Activated CD8-positive, alpha-beta memory T cell treated with anti-CD3 and anti-CD28 coated beads, Interleukin-2, amount 50 U/mL, for 4 hours (primary cell): Measurements from ENCODE around the gene ENAH.
"Not testable (repeated sequence)": the region's sequence is repeated elsewhere in the genome, so short reads cannot be mapped to it uniquely, and the experiment has no call there.

Experiments used
- DNase-seq: peaks from one replicate; pipeline ENCODE4 v3.0.0-alpha.2; 2020

The ENAH gene

DNA sequence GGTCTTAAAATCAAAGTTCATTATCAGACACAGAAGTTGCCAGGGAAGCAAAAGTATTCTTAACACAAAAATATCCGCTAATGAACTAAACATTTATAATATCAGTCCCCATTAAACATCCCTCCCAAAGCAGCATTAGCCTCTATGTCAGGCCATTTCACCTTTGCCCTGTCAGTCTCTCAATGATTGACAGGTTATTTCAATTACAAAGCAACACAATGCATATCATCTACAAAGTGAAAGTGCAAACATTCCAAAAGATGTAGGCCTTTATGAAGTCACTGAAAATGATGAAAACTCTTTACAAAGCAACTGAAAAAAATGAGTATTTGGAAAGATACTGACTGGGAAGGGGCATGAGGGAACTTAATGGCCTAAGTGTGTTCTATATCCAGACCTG, 14.1 kb downstream of the ENAH start:
- DNase-seq = no peak

DNA sequence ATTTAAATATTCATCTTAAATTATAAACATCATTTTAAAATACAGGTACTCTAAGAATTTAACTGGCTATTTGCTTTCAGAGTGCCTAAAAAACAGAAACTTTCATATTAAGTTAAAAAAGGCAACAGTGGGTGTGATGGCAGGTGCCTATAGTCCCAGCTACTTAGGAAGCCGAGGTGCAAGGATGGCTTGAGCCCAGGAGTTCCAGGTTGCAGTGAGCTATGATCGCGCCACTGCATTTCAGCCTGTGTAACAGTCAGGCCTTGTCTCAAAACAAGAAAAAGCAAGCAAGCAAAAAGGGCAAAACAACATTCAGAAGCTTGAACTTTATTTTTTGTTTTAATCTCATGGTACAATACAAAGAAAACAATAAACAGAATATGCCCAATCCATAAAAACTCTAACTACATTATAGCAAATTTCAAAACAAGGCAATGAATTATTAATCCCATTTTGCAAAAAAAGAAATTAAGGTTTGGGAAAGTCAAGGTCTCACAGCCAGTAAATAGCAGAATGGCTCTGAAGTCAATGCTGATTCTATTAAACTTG, 15.2 kb downstream of the ENAH start:
- DNase-seq = no peak

DNA sequence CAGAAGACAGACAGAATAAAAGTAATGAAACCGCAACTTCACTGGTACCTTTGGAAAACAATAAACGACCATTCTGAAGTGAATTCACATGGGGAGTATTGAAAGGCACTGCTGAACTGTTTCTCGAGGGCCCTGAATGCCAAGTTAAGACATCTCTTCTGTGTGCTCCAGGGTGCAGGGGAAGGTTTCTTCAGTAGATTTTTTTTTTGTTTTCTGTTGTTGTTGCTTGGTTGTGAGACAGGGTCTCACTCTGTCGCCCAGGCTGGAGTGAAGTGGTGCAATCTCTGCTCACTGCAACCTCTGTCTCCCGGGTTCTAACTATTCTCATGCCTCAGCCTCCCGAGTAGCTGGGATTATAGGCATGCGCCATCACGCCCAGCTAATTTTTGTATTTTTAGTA, 15.9 kb downstream of the ENAH start:
- DNase-seq = not testable (repeated sequence)

DNA sequence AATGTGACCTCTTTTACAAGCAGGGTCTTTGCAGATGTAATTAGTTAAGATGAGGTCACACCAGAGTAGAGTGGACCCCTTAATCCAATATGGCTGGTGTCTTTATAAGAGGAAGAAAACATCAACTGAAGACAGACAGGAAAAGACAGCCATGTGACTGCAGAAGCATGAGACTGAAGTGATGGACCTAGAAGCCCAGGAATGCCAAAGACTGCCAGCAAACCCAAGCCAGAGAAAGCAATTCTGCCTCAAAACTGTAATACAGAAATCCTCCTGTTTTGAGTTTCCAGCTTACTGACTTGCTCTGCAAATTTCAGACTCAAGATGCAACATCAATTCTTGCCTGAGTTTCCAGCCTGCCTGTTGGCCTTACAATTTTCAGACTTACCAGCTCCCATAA, 17.3 kb downstream of the ENAH start:
- no peak for DNase-seq

DNA sequence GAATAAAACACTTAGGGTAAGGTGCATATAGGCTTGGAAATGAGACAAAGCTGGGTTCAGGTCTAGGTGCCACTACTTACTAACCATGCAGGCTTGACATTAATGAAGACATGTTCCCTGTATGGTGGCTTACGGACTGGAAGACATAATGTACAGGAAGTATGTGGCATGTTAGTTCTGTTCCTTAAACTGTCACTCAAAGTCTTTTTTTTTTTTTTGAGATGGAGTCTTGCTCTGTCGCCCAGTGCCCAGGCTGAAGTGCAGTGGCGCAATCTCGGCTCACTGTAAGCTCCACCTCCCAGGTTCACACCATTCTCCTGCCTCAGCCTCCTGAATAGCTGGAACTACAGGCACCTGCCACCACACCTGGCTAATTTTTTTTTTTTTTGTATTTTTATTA, 20.1 kb downstream of the ENAH start:
- not testable (repeated sequence) for DNase-seq

DNA sequence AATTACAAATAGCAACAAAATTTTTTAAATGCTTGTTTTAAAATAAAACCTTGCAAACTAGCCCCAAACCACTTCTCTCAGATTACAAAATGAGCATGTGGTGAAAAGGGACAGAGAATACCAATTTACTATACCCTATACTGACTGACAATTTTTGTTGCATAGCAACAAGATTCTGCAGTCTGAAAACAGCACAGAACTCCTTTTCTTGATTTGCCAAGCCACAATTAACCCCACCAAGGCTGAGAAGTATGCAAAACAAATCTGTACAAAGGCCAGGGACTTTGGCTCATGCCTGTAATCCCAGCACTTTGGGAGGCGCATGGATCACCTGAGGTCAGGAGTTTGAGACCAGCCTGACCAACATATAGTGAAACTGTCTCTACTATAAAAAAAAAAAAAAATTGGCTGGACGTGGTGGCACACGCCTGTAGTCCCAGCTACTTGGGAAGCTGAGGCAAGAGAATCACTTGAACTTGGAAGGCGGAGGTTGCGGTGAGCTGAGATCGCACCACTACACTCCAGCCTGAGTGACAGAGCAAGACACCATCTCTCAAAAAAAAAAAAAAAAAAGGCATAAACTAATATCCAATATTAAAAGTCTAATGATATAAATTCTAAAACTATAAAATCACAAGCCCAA, 21.8 kb downstream of the ENAH start:
- no peak for DNase-seq

DNA sequence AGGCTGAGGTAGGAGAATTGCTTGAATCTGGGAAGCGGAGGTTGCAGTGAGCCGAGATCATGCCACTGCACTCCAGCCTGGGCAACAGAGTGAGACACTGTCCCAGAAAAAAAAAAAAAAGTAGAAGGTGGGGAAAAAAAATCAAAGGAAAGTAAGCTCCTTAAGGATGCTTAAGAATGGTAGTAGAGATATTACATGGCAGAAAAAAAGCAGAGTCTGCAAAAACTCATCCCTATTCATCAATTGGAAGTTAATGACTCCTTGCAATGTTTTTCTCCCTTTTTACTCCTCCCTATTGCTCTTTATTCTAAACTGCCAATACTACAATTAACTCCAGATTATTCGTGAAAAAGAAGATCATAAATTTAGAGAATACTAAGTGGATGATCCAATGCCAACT, 23.4 kb downstream of the ENAH start:
- no peak for DNase-seq

DNA sequence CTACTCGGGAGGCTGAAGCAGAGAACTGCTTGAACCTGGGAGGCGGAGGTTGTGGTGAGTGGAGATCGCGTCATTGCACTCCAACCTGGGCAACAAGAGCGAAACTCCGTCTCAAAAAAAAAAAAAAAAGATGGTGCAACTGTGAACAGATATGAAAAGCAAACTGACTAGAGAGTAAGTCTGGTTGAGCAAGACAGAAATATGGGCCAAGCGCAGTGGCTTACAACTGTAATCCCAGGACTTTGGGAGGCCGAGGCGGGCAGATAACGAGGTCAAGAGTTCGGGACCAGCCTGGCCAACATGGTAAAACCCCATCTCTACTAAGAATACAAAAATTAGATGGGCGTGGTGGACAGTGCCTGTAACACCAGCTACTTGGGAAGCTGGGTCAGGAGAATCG, 24.1 kb downstream of the ENAH start:
- DNase-seq = not testable (repeated sequence)

DNA sequence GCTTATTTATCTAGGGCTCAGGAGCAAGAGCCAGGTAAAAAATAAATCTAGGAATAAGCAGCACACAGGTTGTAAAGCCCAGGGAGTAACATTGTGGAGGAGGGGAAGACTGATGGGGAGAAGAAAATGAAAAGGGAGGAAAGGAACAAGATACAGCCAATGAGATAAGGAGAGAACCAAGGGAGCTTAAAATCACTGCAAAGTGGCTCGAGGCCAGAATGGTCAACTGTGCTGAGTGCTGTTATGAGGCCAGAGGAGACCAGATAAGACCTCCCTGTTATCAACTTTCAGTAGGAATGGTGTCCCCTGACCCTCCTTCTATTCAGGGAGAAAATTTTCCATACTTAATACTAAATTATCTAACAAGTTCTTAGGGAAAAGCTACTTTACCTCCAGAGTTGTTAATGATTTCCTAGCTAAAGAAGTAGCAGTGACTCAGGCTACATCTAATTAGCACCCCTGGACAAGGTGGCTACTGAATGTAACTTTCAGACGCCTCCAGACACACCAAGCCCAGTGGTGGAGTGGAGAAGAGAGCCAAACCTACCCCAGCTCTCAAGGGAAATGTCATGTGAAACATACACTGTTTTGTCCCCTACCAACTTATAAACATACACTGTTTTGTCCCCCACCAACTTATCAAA, 25.5 kb downstream of the ENAH start:
- DNase-seq = no peak

DNA sequence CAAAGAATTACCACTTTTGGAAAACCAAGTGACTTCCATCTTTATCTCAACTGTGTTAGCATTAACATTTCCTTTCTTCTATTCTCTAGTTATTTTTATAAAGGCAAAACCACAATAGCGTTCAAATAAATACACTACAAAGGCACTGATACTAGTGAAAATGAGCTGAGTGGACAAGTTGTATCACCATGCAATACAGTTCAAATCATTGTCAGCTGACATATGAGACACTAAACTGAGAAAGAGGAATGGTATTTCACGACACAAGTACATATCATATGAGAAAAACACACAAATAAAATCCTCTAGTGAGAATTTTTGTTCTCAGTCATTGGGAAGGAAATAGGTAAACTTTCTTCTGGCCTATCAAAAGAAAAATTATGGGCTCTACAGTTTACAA, 26.2 kb downstream of the ENAH start:
- DNase-seq = no peak

DNA sequence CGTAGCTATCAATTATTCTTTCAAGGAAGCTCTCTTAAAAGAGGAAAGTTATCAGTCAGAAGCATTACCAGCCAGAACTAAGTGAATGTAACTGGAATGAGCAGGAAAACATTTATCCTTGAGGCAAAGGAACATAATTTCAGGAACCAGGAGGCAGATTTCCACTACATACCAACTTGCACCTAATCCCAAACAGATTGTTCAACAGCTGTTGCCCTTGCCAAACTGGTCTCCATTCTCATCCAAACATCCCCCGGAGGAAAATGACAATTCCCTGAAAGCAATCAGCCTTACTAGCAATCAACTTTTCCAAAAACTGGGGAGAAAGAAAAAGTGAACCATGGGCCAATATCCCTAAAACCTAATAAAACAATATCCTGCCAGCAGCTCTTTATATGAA, 35.0 kb downstream of the ENAH start:
- DNase-seq = no peak

DNA sequence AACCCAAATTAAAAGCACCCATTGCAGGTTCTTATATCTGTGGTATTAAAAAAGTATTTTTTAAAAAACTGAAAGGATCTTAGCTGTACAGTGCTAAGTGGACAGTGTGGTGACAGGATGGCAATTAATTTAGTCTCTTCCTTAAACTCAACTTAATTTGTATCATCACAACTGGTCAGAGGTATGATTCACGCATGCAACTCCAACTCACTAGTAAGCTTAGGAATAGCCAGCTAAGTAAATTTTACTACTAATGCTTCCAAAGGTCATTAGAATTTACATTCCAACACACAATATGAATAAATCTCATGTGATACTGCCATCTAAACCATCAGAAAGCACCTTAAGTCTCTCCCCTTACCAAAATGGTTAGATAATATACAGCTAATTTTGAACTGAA, 35.4 kb downstream of the ENAH start:
- DNase-seq = no peak

DNA sequence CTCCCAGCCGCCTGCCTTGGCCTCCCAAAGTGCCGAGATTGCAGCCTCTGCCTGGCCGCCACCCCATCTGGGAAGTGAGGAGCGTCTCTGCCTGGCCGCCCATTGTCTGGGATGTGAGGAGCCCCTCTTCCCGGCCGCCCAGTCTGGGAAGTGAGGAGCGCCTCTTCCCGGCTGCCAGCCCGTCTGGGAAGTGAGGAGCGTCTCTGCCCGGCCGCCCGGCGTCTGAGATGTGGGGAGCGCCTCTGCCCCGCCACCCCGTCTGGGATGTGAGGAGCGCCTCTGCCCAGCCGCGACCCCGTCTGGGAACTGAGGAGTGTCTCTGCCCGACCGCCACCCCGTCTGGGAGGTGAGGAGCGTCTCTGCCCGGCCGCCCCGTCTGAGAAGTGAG, 37.5 kb downstream of the ENAH start:
- not testable (repeated sequence) for DNase-seq

DNA sequence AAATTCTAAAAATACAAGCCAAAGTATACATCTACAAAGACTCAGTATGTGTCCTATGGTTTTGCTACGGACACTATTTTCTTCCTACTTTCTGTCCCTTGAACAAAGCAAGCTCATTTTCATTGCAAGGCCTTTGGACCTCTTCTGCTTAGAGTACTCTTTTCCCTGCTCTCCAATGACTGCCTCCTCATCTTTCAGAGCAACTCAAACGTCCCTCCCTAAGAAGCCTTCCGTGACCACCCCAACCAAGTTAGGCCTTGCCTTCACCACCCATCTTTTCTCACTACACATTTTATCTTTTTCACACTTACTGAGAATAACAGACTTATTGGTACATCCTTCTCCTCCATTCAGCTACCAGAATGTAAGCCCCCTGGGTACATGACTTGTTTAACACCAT, 39.9 kb downstream of the ENAH start:
- no peak for DNase-seq

DNA sequence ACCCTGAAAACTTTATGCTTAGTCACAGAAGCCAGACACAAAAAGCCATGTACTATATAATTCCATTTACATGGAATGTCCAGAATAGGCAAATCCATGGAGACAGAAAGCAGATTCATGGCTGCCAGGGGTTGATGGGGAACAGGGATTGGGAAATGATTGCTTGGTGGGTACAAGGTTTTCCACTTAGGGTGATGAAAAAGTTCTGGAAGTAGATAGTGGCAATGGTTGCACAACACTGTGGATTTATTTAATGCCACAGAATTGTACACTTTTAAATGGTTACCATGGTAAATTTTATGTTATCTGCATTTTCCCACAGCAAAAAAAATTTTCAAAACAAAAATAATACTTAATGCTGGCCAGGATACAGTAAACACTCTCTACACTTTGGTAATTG, 40.6 kb downstream of the ENAH start:
- no peak for DNase-seq

DNA sequence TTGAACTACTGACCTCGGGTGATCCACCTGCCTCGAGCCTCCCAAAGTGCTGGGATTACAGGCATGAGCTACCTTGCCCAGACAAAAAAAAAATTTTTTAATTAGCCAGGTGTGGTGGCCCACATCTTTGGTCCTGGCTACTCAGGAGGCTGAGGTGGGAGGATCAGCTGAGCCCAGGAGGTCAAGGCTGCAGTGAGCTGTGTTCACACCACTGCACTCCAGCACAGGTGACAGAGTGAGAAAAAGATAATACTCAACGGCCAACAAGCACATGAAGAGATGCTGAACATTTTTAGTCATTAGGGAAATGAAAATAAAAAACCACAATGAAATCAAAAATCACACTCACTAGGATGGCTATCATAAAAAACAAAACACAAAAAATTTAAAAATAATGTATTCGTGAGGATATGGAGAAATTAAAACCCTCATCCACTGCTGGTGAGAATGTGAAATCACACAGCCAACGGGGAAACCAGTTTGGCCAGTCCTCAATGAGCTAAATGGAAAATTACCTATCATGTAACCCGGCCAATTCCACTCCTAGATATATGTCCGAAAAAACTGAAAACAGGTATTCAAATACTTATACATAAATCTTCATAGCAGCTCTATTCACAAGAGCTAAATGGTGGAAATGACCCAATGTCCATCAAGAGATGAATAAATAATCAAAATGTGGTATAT, 41.2 kb downstream of the ENAH start:
- no peak for DNase-seq

DNA sequence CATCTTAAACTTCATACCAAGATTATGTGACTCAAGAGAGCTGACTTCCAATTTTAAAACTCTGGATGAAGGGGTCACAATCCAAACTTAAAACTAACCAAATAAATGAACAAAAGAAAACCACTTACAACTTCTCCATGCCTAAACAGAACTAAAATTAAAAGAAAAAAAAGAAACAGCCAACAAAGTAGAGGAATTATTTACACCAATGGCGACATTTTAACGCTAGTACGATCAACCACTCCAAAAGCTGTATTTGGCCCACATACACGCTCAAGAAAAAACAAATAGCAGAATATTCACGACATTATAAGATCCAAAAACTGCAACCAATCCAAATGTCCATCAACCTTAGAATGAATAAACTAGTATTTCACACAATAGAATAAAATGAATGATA, 42.4 kb downstream of the ENAH start:
- DNase-seq = no peak

DNA sequence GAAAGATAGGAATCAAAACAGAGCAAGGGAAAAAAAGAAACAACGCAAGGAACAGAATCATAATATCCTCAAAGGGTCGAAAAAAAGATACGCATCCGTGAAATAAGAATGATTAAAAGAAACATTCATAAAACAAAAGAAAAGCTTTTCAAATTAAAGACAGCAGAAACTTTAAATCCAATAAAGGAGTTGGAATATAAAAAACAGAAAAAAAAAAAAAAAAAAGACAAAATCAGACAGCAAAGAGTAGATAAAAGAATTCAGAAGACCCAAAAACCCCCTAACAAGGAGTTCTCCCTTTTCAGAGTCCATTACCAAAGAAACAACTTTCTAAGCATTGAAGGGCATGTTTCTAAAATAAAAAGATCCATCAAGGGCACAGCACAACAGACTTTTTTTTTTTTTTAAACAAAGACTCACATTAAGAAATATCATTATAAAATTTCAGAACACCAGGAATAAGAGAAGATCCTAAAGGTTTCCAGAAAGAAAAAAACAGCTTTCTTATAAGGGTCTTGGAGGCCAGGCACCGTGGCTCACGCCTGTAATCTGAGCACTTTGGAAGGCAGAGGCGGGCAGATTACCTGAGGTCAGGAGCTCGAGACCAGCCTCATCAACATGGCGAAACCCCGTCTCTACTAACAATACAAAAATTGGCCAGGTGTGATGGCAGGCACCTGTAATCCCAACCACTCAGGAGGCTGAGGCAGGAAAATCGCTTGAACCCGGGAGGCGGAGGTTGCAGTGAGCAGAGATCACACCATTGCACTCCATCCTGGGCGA, 44.7 kb downstream of the ENAH start:
- DNase-seq = no peak

DNA sequence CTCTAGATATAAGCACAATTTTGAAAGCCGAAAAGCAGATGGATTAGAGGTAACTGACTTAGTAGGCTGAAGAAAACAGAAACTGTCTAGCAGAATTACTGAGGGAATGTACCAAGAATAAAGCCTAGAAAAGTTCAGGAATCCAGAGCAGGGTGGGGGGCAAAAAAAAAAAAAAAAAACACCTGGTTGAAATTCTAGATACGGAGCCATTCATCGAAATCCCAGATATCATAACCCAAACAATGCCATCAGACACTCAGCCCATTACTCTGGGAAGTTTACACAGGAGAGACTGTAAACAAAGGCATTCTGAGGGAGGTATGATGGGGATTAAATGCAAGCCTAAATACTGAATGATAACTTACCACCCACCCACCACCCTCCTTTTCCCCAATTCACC, 45.6 kb downstream of the ENAH start:
- no peak for DNase-seq

DNA sequence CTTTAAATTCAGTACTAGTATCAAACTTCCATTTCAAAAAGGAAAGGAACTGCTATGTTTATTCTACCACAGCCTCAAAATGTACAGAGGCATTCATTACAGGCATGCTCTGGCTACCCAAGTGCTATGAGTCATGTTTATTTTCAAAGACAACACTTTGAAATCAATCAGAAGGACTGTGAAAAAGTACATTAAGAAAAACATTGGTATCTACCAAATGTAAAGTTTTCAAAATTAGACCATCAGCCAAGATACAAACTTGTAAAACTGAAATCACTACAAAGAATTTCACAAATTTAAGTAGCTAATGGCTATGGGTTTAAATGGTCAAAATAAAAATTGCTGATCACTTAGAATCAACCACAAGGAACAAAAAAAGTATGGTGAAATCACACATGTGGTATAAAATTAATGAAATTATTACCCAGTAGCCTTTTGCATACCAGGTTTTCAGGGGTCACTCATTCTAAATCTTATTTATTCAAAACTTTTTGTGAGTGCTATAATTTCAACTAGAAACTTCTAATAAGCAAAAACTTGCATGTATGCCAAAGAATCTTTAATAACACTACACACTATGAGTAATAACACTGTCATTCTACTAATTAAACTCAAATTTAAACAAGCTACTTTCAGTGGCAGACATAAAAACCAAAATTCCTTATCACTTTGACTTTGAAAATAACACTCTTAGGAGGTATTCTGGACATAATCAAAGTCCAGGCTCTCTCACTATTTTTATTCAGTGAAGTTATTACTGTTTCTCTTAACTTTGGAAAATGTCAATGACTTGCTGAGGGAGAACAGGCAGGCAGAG, 49.2 kb downstream of the ENAH start:
- DNase-seq = no peak

DNA sequence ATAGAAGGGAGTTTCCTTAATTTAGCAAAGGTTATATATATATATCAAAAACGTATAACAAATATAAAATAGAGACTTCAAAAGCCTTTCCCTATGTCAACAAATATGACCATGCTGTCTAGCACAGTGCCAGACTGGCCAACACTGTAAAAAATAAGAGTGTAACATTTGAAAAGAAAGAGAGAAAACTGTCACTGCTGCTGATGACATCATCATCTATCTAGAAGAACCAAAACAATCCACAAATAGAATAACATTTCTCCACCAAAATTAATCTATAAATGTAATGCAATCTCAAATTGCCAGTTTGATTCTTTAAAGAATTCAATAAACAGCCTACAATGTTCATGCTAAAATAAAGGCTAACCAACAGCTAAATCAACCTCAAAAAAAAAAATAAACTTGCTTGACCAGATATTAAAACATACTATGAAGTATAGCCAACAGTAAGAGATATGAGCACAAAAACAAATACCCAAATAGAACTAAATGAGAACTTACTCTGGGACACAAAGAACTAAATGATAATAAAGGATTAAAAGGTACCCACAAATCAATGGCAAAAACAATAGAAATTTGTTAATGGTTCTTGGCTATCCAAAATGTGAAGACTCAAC, 50.2 kb downstream of the ENAH start:
- no peak for DNase-seq
